ENCODE data around the gene ANKFN1. TPM values are rescaled to one million over a fixed set of nuclear protein-coding genes. Genes with fewer than 3 reads are reported as not detected.

The ANKFN1 gene
- total RNA-seq, 3 donors from 2014 or later = 0.22 to 1.4 (median 0.60) TPM

DNA sequence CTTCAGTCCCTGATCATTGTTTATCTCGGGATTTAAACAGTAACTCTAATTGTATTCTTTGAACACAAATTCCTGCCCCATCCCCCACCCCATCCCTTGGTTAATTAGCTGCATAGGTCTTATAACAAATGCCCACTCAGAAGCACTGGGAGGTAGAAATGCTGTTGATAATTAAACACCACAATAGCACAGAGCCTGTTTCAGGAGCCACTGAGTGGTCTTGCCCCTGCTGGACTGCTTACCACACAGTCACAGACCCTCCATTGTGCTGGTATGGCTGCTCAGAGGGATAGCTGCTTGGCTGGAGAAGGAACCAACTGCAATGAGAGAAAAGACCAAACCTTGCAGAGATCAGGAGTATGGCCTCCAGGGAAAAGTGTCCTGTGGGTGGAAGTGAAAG lies 214.1 kb downstream of the ANKFN1 start:
- intact Hi-C loops (cut with DNase I, micrococcal nuclease) = no loop called here
- DNase-seq (no peak), ATAC-seq (no peak)
- TF ChIP-seq, protein P1, sequence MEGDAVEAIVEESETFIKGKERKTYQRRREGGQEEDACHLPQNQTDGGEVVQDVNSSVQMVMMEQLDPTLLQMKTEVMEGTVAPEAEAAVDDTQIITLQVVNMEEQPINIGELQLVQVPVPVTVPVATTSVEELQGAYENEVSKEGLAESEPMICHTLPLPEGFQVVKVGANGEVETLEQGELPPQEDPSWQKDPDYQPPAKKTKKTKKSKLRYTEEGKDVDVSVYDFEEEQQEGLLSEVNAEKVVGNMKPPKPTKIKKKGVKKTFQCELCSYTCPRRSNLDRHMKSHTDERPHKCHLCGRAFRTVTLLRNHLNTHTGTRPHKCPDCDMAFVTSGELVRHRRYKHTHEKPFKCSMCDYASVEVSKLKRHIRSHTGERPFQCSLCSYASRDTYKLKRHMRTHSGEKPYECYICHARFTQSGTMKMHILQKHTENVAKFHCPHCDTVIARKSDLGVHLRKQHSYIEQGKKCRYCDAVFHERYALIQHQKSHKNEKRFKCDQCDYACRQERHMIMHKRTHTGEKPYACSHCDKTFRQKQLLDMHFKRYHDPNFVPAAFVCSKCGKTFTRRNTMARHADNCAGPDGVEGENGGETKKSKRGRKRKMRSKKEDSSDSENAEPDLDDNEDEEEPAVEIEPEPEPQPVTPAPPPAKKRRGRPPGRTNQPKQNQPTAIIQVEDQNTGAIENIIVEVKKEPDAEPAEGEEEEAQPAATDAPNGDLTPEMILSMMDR (IDR thresholded peaks at IDR 0.05) = no peak
- Histone ChIP-seq H3K9me3 (no peaks in the 10 kb centered on the region), H3K36me3 (ENCODE audit: low read depth) (no peaks in the 10 kb centered on the region), H3K4me3 (no peak overlapping the region), H3K4me1 (ENCODE audit: low read depth) (no peaks in the 10 kb centered on the region)

DNA sequence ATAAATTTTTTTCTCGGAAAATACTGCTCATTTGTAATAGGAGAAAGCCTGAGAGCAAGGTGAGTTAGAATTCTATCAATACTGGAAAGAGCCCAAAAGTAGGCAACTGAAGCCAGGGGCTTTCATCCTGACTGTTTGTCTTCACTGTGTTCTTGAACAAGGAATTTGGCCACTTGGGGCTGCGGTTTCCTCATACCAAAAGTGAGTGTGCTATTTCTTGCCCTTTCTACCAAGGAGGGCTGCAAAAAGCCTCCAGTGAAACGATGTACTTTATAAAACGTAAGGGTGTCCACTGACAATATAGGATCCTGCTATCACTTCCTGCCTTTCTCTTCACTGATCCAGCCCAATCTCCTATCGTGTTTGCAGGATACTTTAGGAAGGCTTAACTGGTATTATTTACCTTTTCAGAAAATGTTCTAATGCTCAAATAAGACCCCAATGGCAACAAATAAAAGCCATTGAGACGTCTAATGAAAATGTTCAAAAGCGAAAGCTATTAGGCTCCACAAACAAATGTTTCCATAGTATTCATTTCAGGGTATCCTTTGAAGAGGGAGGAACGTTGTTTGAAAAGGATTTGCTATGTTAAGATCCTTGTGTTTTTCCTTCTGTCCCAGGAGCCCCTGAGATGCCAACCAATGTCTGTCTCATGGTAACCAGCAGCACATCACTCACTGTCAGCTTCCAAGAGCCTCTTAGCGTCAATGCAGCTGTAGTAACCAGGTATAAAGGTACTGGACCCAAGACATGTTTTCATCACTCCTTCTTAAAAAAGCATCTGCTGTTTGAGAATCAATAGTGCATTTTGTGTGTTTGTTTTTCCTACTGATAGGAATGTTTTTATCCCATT lies 220.9 kb downstream of the ANKFN1 start:
- H3K9me3 ChIP-seq = no peaks in the 10 kb centered on the region
- ATAC-seq = no peak
- intact Hi-C loops (cut with DNase I, micrococcal nuclease) = no loop called here
- no peaks in the 10 kb centered on the region for H3K4me1 ChIP-seq (ENCODE audit: low read depth)
- no peak overlapping the region for H3K4me3 ChIP-seq
- DNase-seq = no peak
- TF ChIP-seq, protein P1 (IDR thresholded peaks at IDR 0.05) = no peak
- no peaks in the 10 kb centered on the region for H3K36me3 ChIP-seq (ENCODE audit: low read depth)

DNA sequence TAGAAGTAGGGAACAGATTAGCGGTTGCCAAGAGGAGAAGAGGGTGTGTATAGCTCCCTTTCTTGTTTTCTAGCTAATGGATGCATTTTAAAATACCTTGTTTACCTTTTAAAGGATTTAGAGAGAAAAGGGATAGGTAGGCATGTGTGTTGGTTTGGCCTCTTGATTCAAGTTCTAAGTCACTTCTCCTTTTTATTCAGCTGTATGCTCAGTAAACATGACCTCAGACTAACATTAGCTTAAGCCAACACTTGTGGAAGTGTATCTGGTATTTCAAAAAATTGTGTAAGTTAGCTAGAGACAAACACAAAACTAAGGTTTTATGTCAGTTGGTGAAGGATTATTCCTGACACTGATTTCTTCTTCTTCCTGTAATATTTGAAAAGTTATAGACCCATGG lies 236.1 kb downstream of the ANKFN1 start:
- ATAC-seq = no peak
- intact Hi-C loops (cut with DNase I, micrococcal nuclease) = no loop called here
- no peaks in the 10 kb centered on the region for H3K9me3 ChIP-seq
- TF ChIP-seq, protein P1 (IDR thresholded peaks at IDR 0.05) = no peak
- no peak overlapping the region for H3K4me3 ChIP-seq
- H3K4me1 ChIP-seq (ENCODE audit: low read depth) = no peaks in the 10 kb centered on the region
- H3K36me3 ChIP-seq (ENCODE audit: low read depth) = no peaks in the 10 kb centered on the region
- DNase-seq = no peak

DNA sequence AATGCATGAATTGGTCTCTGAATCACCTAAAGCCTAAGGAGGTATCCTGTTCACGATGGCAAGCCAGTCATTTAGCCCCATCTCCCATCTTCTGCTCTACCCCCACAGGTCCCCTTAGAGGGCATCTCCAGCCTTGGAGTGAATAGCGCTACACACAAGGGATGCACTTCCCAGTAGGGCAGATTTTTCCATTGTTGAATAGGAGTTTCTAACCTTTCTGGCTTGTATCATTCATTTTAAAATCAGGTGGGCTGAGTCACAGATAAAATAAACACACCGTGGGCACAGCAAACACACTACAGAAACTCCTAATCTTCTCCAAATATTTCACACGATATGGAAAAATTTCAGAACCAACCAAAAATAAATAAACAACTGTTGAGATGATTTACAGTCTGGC lies 239.0 kb downstream of the ANKFN1 start:
- Histone ChIP-seq H3K4me3 (no peak overlapping the region), H3K36me3 (ENCODE audit: low read depth) (no peaks in the 10 kb centered on the region), H3K4me1 (ENCODE audit: low read depth) (no peaks in the 10 kb centered on the region), H3K9me3 (no peaks in the 10 kb centered on the region)
- TF ChIP-seq, protein P1 (IDR thresholded peaks at IDR 0.05) = no peak
- intact Hi-C loops (cut with DNase I, micrococcal nuclease) = no loop called here
- DNase-seq = no peak
- no peak for ATAC-seq

DNA sequence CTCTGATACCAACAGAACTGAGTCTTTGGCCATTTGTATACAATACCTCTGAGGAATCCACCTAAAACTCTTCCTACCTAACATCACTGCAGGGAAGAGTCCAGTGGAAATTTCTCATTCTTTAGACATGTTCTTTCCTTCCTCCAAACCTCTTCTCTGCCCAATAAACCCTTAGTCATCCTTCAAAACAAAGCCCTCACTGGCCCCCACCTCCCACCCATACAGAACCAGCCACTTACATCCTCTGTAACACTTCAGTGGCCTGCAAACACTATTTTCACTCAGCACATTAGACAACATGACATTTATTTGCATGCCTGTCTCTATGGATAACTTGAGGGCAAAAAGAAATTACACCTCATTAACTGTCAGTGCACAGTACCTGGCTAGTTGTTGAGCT lies 239.9 kb downstream of the ANKFN1 start:
- intact Hi-C loops (cut with DNase I, micrococcal nuclease) = no loop called here
- no peak for DNase-seq
- TF ChIP-seq, protein P1 (IDR thresholded peaks at IDR 0.05) = no peak

More for the DNA sequence above, 239.9 kb downstream of the ANKFN1 start:
- no peaks in the 10 kb centered on the region for H3K36me3 ChIP-seq (ENCODE audit: low read depth)
- no peaks in the 10 kb centered on the region for H3K9me3 ChIP-seq
- ATAC-seq = no peak
- no peak overlapping the region for H3K4me3 ChIP-seq
- H3K4me1 ChIP-seq (ENCODE audit: low read depth) = no peaks in the 10 kb centered on the region
